RWPE2 (cell line): ENCODE measurements around the gene INSYN2A.

ENCODE experiments used
- ATAC-seq: fragments of 200-7000 bp; cut with Tn5 transposase; 3 replicates; pipeline ENCODE4 v1.9.1; 2021; ENCODE audit warnings: low read depth
- DNase-seq: peaks from one replicate; pipeline ENCODE4 v3.0.0-alpha.2; 2020; ENCODE audit warnings: low spot score
- H3K27ac ChIP-seq: fragments of 450-650 bp; 2 replicates; pipeline ENCODE4 v1.5.1; 2017; ENCODE audit warnings: mild to moderate bottlenecking; ENCODE audit not compliant: poor library complexity, severe bottlenecking
- H3K27me3 ChIP-seq: fragments of 250-450 bp; sonication (Bioruptor Pico); 2 replicates; pipeline ENCODE4 v1.5.1; 2021; ENCODE audit warnings: mild to moderate bottlenecking, moderate library complexity; ENCODE audit not compliant: insufficient read depth, poor library complexity, severe bottlenecking
- H3K36me3 ChIP-seq: fragments of 250-450 bp; sonication (Bioruptor Pico); 2 replicates; pipeline ENCODE4 v1.5.1; 2020; ENCODE audit warnings: low read depth, mild to moderate bottlenecking, moderate library complexity
- H3K4me1 ChIP-seq: fragments of 250-450 bp; sonication (Bioruptor Pico); 2 replicates; pipeline ENCODE4 v1.5.1; 2021; ENCODE audit warnings: mild to moderate bottlenecking, moderate library complexity; ENCODE audit not compliant: insufficient read depth, poor library complexity, severe bottlenecking
- H3K4me3 ChIP-seq: fragments of 250-450 bp; sonication (Bioruptor Pico); 2 replicates; pipeline ENCODE4 v1.5.1; 2021; ENCODE audit warnings: mild to moderate bottlenecking, moderate library complexity; ENCODE audit not compliant: severe bottlenecking
- H3K9me3 ChIP-seq: fragments of 250-450 bp; sonication (Bioruptor Pico); 2 replicates; pipeline ENCODE4 v1.5.1; 2021; ENCODE audit warnings: mild to moderate bottlenecking, moderate library complexity; ENCODE audit not compliant: severe bottlenecking
- CTCF ChIP-seq: fragments of 450-650 bp; IDR thresholded peaks from one replicate; pipeline ENCODE4 v1.5.1; 2017; ENCODE audit warnings: mild to moderate bottlenecking, moderate library complexity; ENCODE audit not compliant: poor library complexity, severe bottlenecking

INSYN2A gene

GRCh38 chr10:127153181-127153580 is 43.2 kb downstream of the INSYN2A start:
- Histone ChIP-seq H3K4me1 (peaks cover 42% of the 10 kb centered on the region), H3K4me3 (no peak overlapping the region), H3K27me3 (no peaks in the 10 kb centered on the region), H3K36me3 (0 out of 2 replicates have a peak, but pooled peaks cover 6% of the 10 kb centered on the region), H3K9me3 (no peaks in the 10 kb centered on the region), H3K27ac (no peak overlapping the region)
- TF ChIP-seq CTCF = no peak
- no peak for DNase-seq
- no peak for ATAC-seq

GRCh38 chr10:127151981-127152699 is 44.3 kb downstream of the INSYN2A start:
- Histone ChIP-seq H3K4me1 (peaks cover 45% of the 10 kb centered on the region), H3K27me3 (no peaks in the 10 kb centered on the region), H3K27ac (peak overlapping the region; percentile 7), H3K4me3 (no peak overlapping the region), H3K9me3 (no peaks in the 10 kb centered on the region), H3K36me3 (0 out of 2 replicates have a peak, but pooled peaks cover 6% of the 10 kb centered on the region)
- no peak for TF ChIP-seq CTCF
- ATAC-seq = peak; percentile 63
- DNase-seq = no peak

- Histone ChIP-seq H3K9me3 (no peaks in the 10 kb centered on the region), H3K27me3 (no peaks in the 10 kb centered on the region), H3K4me1 (peaks cover 45% of the 10 kb centered on the region), H3K4me3 (no peak overlapping the region), H3K36me3 (0 out of 2 replicates have a peak, but pooled peaks cover 6% of the 10 kb centered on the region), H3K27ac (peak overlapping the region; percentile 7)
- DNase-seq (no peak), ATAC-seq (peak; percentile 35; the same call in 2 of the 3 replicates)
- no peak for TF ChIP-seq CTCF
These were observed 44.9 kb downstream of the INSYN2A start for GRCh38 chr10:127151541-127151940.

GRCh38 chr10:127150136-127150535 is 46.3 kb downstream of the INSYN2A start:
- TF ChIP-seq CTCF = no peak
- DNase-seq (no peak), ATAC-seq (no peak)
- Histone ChIP-seq H3K27ac (peak overlapping the region; percentile 88), H3K27me3 (no peaks in the 10 kb centered on the region), H3K9me3 (no peaks in the 10 kb centered on the region), H3K4me1 (peaks cover 45% of the 10 kb centered on the region), H3K4me3 (no peak overlapping the region), H3K36me3 (0 out of 2 replicates have a peak, but pooled peaks cover 6% of the 10 kb centered on the region)

- Histone ChIP-seq H3K27ac (peak overlapping the region; percentile 88), H3K9me3 (no peaks in the 10 kb centered on the region), H3K4me1 (peaks cover 50% of the 10 kb centered on the region), H3K27me3 (no peaks in the 10 kb centered on the region), H3K36me3 (0 out of 2 replicates have a peak, but pooled peaks cover 6% of the 10 kb centered on the region), H3K4me3 (no peak overlapping the region)
- ATAC-seq (no peak), DNase-seq (no peak)
- TF ChIP-seq CTCF = no peak
These were observed 46.8 kb downstream of the INSYN2A start for GRCh38 chr10:127149501-127150081.
